IPS-NIHi7 (cell line): Measurements from ENCODE around the gene BRAF.
"Not testable (repeated sequence)": the region's sequence is repeated elsewhere in the genome, so short reads cannot be mapped to it uniquely, and the experiment has no call there.

Experiments used
- DNase-seq: peaks from one replicate; pipeline ENCODE4 v3.0.0; 2012; ENCODE audit warnings: mixed read lengths; ENCODE audit errors: extremely low spot score

Gene BRAF

GRCh38 chr7:140679186-140679585 lies 245.5 kb downstream of the BRAF start:
- no peak for DNase-seq

- no peak for DNase-seq
Observed at GRCh38 chr7:140678816-140679130, 246.0 kb downstream of the BRAF start.

DNA sequence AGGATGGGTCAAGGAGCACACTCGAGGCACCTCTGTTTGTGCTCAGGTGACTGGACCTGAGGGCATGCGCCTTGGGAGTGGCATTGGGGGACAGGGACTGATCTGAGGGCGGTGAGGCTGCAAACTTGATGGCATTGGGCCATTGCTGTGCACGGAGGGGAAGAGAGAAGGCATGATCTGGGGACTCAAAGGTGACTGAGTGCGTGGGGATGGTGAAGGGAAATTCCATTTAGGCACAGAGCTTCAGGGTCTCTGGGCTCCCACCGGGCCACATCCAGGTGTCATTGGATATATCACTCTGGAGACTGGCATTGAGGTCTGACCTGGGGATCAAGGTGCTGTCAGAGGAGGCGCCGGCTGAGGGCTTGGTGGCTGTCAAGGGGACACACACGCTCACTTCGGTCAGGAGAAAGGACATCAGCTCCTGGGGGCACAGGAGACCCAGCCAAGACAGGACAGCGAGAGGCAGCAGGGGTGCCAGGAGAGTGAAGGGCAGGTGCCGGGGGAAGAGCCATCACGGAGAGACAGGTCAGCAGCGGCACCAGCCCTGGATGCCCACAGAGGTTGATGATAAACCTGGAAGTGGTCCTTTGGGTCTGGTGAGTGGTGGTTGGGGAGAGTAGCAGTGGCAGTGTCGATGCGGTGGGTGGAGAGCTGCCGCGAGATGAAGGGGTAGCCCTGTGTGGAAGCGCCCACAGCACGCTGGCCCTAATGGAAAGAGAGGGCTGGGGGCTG lies 246.5 kb downstream of the BRAF start:
- no peak for DNase-seq

GRCh38 chr7:140677496-140677895 lies 247.2 kb downstream of the BRAF start:
- DNase-seq = no peak

- not testable (repeated sequence) for DNase-seq
Observed at GRCh38 chr7:140676956-140677355, 247.8 kb downstream of the BRAF start.

DNA sequence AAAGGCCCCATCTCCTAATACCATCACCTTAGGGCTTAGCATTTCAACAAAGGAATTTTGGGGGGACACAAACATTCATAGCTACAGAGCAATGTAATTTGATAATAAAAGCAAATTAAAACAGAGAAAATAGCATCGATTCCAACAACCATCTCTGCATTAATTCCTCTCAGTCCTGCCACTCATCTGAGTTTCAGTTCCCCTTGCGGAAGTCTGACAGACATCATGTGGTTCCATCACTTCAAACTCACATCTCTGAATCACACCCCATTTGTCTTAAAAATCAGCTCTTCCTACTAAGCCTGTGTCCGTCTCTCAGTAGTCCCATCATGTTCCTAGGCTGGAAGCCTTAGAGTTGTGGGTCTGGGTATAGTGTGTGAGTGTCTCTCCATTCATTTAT lies 248.4 kb downstream of the BRAF start:
- DNase-seq = no peak

DNA sequence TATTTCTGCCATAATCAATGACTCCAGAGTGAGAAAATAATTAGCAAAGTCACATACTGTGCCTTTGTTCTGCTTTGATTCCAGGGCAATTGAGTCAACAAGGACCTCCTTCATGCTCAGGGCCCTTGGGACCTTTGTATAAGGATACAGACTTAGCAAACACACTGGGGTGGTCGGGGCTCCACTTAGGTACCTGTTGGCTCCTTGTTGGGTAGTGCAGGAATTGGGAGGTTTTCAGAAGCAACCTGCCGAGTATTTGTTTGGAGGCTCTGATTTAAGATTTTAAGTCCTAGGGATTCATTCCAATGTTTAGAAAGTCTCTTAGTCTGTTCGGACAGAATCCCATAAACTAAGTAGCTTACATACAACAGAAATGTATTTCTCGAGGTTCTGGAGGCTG lies 249.0 kb downstream of the BRAF start:
- DNase-seq = no peak

DNA sequence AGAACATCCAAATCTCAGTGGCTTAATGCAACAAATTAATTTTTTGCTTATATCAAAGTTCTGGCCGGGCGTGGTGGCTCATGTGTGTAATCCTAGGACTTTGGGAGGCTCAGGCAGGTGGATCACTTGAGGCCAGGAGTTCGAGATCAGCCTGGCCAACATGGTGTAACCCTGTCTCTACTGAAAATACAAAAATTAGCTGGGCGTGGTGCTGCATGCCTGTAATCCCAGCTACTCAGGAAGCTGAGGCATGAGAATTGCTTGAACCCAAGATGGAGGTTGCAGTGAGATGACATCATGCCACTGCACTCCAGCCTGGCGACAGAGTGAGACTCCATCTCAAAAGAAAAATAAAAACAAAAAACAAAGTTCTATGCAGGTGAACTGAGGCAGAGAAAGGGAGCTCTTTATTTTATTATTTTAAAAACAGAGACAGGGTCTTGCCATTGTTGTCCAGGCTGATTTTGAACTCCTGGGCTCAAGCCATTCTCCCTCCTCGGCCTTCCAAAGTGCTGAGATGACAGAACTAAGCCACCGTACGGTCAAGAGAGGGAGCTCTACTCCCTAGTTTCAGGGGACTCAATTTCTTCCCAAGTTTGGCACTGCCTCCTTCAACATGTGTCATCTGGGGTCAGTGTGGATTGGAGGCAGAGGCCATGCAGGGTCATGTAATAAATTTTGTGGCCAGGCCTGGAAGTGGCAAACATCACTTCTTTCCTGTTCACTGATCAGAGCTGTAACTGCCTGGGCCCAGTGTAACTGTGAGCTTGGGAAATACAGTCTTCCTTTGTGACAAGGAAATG lies 249.6 kb downstream of the BRAF start:
- peak; percentile 75 for DNase-seq

- no peak for DNase-seq
Observed at GRCh38 chr7:140674356-140674800, 250.4 kb downstream of the BRAF start.

GRCh38 chr7:140673774-140674155 lies 251.0 kb downstream of the BRAF start:
- no peak for DNase-seq

DNA sequence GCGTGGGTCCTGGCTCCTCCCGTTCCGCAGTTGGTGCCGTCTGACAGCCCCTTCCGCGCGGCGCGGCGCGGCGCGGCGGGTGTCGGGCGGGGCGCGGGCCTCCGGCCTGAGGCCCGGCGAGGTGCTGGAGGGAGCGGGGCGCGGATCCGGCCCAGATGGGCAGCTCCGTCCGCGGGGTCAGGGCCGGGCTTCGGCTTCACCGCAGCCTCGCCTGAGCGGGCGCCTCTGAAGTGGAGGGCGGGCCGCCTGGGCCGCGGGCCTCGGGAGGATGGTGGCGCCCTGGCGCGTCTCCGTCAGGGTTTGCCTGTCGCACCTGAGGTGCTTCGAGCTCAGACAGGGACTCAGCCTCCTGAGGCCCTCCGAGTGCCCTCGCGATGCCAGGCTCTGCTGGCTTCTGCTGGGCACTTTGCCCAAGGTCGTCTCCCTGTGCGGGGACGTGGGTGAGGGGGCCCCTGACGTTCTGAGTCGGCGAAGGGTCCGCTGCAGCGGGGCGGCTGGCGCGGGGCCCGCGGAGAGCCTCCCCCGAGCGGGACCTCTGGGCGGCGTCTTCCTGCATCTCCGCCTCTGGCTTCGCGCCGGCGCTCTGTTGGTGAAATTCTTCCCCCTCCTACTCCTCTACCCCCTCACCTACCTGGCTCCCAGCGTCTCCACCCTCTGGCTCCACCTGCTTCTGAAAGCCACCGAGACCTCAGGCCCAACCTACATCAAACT lies 251.5 kb downstream of the BRAF start:
- DNase-seq = peak; percentile 77

DNA sequence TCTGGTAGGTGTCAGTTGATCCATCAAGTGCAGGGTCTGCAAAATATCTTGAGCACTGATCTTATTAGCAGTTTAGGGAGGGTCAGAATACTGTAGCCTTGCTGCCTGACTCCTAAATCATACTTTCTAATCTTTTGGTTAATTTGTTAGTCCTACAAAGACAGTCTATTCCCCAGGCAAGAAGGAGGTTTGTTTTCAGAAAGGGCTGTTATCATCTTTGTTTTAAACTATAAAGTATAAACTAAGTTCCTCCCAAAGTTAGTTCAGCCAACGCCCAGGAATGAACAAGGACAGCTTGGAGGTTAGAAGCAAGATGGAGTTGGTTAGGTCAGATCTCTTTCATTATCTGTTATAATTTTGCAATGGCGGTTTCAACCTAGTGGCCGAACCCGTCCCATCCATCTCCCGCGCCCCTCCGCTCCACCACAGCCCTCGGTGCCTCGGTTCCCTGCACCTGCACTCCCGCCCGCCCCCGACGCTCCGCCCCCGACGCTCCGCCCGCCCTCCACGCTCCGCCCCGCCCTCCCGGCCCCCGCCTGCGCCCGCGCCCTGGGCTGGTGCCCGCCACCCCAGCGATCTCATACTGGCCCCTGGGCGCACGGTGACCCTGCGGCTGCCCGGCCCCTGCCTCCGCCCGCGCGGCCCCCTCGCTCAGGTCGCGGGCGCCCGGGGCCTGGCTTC lies 252.2 kb downstream of the BRAF start, which contains the start of gene ADCK2:
Gene ADCK2, plus strand, starts transcription at position 564 of the 681 bp plus-strand sequence. CDS start 386 bp downstream, outside the sequence.
- peak; percentile 94 for DNase-seq

- DNase-seq = no peak
Observed at GRCh38 chr7:140671966-140672365, 252.8 kb downstream of the BRAF start.

DNA sequence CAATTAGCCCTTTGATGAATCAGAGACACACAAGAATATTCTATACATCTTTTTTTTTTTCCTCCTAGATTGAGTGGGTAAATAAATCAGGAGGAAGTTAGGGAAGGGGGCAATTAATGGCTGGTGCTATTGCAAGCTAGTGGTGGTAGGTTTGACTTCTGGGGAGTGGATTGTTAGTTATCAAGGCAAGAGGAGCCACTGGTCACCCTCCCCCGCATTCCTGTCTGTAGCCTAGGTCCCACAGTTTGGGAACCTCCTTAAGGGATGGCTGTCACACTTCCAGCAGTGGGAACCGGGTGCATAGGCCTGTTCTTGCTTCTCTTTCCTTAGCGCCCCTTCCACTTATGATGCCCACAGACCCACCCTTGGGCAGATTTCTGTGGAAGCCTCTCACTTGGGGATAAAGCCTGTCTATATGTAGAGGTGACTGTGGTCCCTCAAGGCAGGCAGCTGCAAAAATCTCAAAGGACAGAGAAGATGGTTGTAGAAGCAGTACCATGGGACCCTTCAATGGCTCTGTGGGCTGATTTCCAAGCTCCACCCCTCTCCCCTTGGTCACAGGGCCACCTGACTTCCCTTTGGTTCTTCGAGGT lies 254.3 kb downstream of the BRAF start:
- DNase-seq = no peak

GRCh38 chr7:140669862-140670261 lies 254.9 kb downstream of the BRAF start:
- not testable (repeated sequence) for DNase-seq

DNA sequence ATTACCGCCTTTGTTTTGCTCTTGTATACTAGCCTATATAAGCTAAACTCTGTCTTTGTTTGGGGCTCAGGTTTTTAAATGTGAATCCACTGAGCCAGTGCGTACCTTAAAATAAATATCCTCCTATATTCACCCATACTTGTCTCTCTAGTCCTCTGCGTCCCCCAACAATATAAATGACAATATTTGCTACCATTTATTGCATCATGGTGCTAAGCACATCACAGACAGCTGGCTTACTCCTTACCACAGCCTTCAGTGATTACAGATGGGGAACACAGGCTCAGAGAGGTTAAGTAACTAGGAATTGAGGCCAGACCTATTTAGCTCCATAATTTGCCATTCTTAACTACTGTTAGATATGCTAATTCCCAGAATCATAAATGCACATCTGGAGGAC lies 255.4 kb downstream of the BRAF start:
- DNase-seq = no peak
